Fibroblast of lung (primary cell): ENCODE data around the gene USP12. TPM values are rescaled to one million over a fixed set of nuclear protein-coding genes. Genes with fewer than 3 reads are reported as not detected.

ENCODE experiments used
- DNase-seq, 2 donors: peaks; one replicate each; pipeline versions ENCODE4 v3.0.0 to v3.0.0-alpha.2; 2010; ENCODE audit warnings: low read depth in 2 of 2
- H2AFZ ChIP-seq: 2 replicates; pipeline ENCODE4 v1.5.1; 2012; ENCODE audit warnings: low read length, control low read depth, inconsistent platforms
- H3K27ac ChIP-seq: 2 replicates; pipeline ENCODE4 v1.5.1; 2011; ENCODE audit warnings: low read length, control low read depth; ENCODE audit not compliant: insufficient read depth
- H3K27me3 ChIP-seq: 2 replicates; pipeline ENCODE4 v1.5.1; 2011; ENCODE audit warnings: mild to moderate bottlenecking, low read length; ENCODE audit not compliant: control insufficient read depth, insufficient read depth
- H3K36me3 ChIP-seq: 2 replicates; pipeline ENCODE4 v1.5.1; 2011; ENCODE audit warnings: low read length; ENCODE audit not compliant: control insufficient read depth, insufficient read depth
- H3K4me1 ChIP-seq: 2 replicates; pipeline ENCODE4 v1.5.1; 2011; ENCODE audit warnings: low read length; ENCODE audit not compliant: control insufficient read depth, insufficient read depth; ENCODE audit errors: extremely low read depth
- H3K4me2 ChIP-seq: 2 replicates; pipeline ENCODE4 v1.5.1; 2011; ENCODE audit warnings: low read length, control low read depth; ENCODE audit not compliant: insufficient read depth; ENCODE audit errors: extremely low read depth
- H3K4me3 ChIP-seq, 4 experiments: fragments of 200-600 bp in 1 of 4; sonication (generic) in 1 of 4; replicated peaks in 1 of 4; 2 replicates each; pipeline ENCODE4 v1.5.1; 2011 to 2016; ENCODE audit warnings: low read length in 4 of 4, low read depth in 3 of 4, mild to moderate bottlenecking in 3 of 4, control low read depth in 2 of 4, inconsistent platforms in 1 of 4, mixed read lengths in 1 of 4; ENCODE audit not compliant: insufficient read depth in 1 of 4; ENCODE audit errors: control extremely low read depth in 1 of 4
- H3K79me2 ChIP-seq: 2 replicates; pipeline ENCODE4 v1.5.1; 2012; ENCODE audit warnings: mild to moderate bottlenecking, low read length, inconsistent platforms; ENCODE audit not compliant: control insufficient read depth, insufficient read depth
- H3K9ac ChIP-seq: 2 replicates; pipeline ENCODE4 v1.5.1; 2011; ENCODE audit warnings: mild to moderate bottlenecking, low read length, control low read depth; ENCODE audit not compliant: insufficient read depth
- H3K9me3 ChIP-seq: 2 replicates; pipeline ENCODE4 v1.5.1; 2012; ENCODE audit warnings: low read depth, low read length; ENCODE audit not compliant: control insufficient read depth, insufficient read depth
- H4K20me1 ChIP-seq: 2 replicates; pipeline ENCODE4 v1.5.1; 2011; ENCODE audit warnings: low read length; ENCODE audit not compliant: control insufficient read depth, insufficient read depth; ENCODE audit errors: extremely low read depth
- EZH2 ChIP-seq: IDR thresholded peaks from 2 replicates; pipeline ENCODE4 v1.5.1; 2012; ENCODE audit warnings: low read length, control low read depth, mild to moderate bottlenecking; ENCODE audit errors: missing control alignments
- polyA plus RNA-seq, 2 donors: library from polyadenylated mRNA; depleted of rRNA in 1 of 2; stranded (reverse) in 1 of 2; unstranded in 1 of 2; fragments of >200 nt; gene quantifications; 2 replicates each; pipeline ENCODE4 v1.2.1, GENCODE V29; 2011 to 2012; ENCODE audit warnings: missing spikeins in 1 of 2
- total RNA-seq: library from RNA; depleted of rRNA; stranded (reverse); fragments of >200 nt; gene quantifications from 2 replicates; pipeline ENCODE4 v1.2.1, GENCODE V29; 2014
- TF ChIP-seq, protein P1 (sequence below), 2 donors: IDR thresholded peaks in 1 of 2; conservative IDR thresholded peaks in 1 of 2; 1 replicate in 1 of 2; 2 replicates in 1 of 2; pipeline ENCODE4 v1.5.1; 2011 to 2012; ENCODE audit warnings: low read length in 2 of 2, control low read depth in 1 of 2, inconsistent platforms in 1 of 2, low read depth in 1 of 2, mild to moderate bottlenecking in 1 of 2

Gene USP12
- total and polyA plus RNA-seq, 2 donors (not counting 1 experiment from before 2014, with no cell fraction given) = 17.3 to 36.3 TPM

DNA sequence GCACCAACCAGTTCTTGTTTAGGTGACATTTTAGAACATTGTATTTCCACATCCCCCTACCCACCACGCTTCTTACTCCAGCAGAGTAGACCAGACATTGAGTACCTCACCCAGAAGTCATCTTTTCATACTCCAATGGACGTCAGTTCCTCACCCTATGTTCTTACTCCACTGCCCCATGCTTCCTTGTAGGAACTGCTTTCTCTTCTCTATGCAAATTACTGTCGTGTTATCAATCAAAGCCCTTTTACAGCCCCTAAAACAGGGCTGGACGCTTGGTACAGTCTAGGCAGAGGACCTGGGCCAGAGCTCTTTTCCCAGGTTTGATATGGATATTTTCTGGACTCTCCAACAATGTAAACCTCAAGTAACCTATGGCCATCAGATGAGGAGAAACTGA, 58.2 kb downstream of the USP12 start:
- H4K20me1 ChIP-seq = no peaks in the 10 kb centered on the region
- peaks cover 2% of the 10 kb centered on the region for H3K4me1 ChIP-seq

DNA sequence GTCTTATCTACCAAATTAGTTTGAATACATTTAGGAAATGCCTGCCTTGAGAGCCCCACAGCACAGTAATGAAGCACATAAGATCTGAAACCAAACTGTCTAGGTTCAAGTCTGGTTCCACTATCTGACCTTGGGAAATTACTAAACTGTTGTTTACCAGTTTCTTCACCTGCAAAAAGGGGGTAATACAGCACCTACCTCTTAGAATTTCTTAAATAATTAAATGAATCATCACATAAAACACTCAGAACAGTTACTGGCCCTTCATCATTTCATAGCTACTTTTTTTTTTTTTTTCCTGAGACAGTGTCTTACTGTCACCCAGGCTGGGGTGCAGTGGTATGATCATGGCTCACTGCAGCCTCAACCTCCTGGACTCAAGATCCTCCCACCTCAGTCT, 59.6 kb downstream of the USP12 start:
- Histone ChIP-seq H3K27me3 (no peaks in the 10 kb centered on the region), H3K36me3 (no peaks in the 10 kb centered on the region), H3K4me2 (no peak overlapping the region), H3K9me3 (no peaks in the 10 kb centered on the region), H3K79me2 (peaks cover 19% of the 10 kb centered on the region), H3K9ac (no peak overlapping the region), H4K20me1 (no peaks in the 10 kb centered on the region), H3K4me1 (peaks cover 2% of the 10 kb centered on the region), H3K4me3 (no peak overlapping the region), H3K27ac (no peak overlapping the region), H2AFZ (no peak overlapping the region)
- TF ChIP-seq EZH2 = no peak
- TF ChIP-seq, protein P1, sequence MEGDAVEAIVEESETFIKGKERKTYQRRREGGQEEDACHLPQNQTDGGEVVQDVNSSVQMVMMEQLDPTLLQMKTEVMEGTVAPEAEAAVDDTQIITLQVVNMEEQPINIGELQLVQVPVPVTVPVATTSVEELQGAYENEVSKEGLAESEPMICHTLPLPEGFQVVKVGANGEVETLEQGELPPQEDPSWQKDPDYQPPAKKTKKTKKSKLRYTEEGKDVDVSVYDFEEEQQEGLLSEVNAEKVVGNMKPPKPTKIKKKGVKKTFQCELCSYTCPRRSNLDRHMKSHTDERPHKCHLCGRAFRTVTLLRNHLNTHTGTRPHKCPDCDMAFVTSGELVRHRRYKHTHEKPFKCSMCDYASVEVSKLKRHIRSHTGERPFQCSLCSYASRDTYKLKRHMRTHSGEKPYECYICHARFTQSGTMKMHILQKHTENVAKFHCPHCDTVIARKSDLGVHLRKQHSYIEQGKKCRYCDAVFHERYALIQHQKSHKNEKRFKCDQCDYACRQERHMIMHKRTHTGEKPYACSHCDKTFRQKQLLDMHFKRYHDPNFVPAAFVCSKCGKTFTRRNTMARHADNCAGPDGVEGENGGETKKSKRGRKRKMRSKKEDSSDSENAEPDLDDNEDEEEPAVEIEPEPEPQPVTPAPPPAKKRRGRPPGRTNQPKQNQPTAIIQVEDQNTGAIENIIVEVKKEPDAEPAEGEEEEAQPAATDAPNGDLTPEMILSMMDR (conservative IDR thresholded peaks at IDR 0.05 in 1 of 2, IDR thresholded peaks at IDR 0.05 in 1 of 2; ENCODE audit: low read depth in 1 of 2, low read length in 2 of 2) = no peak
- no peak for DNase-seq

More for the DNA sequence above, 58.2 kb downstream of the USP12 start:
- TF ChIP-seq, protein P1 (conservative IDR thresholded peaks at IDR 0.05 in 1 of 2, IDR thresholded peaks at IDR 0.05 in 1 of 2; ENCODE audit: low read depth in 1 of 2, low read length in 2 of 2) = no peak
- TF ChIP-seq EZH2 = no peak
- no peak overlapping the region for H3K4me2 ChIP-seq
- no peak overlapping the region for H3K27ac ChIP-seq
- no peak for DNase-seq
- no peak overlapping the region for H3K4me3 ChIP-seq
- H3K79me2 ChIP-seq = peaks cover 29% of the 10 kb centered on the region
- no peak overlapping the region for H2AFZ ChIP-seq
- H3K27me3 ChIP-seq = no peaks in the 10 kb centered on the region
- H3K9me3 ChIP-seq = no peaks in the 10 kb centered on the region
- H3K9ac ChIP-seq = no peak overlapping the region
- H3K36me3 ChIP-seq = no peaks in the 10 kb centered on the region

DNA sequence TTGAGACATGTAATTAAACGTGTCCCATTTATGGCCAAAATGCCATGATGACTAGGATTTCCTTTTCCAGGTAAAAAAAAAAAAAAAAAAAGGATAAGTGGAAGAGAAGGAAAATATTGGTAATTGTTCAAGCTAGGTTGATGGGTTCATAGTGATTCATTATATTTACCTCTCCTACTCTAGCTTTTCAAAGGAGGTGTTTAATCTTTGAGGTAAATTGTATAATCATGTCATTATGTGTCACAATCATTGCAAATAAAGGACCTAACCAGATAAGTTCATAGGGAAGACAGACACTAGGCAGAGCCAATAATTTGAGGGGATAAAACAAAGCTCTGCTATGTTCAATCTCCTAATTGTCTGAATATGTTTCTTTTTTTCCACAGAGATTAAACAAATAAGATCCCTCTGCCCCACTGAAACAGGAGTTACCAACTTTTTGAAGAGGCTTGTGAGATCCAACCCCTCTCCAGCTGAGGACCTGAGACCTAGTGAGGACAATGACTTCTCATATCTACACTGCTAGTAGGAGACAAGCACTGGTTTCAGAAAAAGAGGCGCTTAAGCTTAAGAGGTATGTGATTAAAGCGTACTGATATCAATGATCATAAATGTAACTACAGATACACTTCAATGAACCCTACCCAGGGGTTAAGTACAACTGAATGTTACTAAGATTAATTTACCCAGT, 61.4 kb downstream of the USP12 start:
- H3K27me3 ChIP-seq = no peaks in the 10 kb centered on the region
- DNase-seq = no peak
- H3K27ac ChIP-seq = no peak overlapping the region
- no peak overlapping the region for H2AFZ ChIP-seq
- no peak overlapping the region for H3K4me3 ChIP-seq
- peaks cover 9% of the 10 kb centered on the region for H3K79me2 ChIP-seq
- H4K20me1 ChIP-seq = no peaks in the 10 kb centered on the region
- H3K4me1 ChIP-seq = no peaks in the 10 kb centered on the region
- H3K9me3 ChIP-seq = no peaks in the 10 kb centered on the region
- H3K36me3 ChIP-seq = no peaks in the 10 kb centered on the region
- TF ChIP-seq, protein P1 (conservative IDR thresholded peaks at IDR 0.05 in 1 of 2, IDR thresholded peaks at IDR 0.05 in 1 of 2; ENCODE audit: low read depth in 1 of 2, low read length in 2 of 2) = no peak
- TF ChIP-seq EZH2 = no peak
- no peak overlapping the region for H3K9ac ChIP-seq
- H3K4me2 ChIP-seq = no peak overlapping the region
